Measurements from ENCODE around the gene HPD. TPM values are rescaled to one million over a fixed set of nuclear protein-coding genes. Genes with fewer than 3 reads are reported as not detected.
"Not testable (repeated sequence)": the region's sequence is repeated elsewhere in the genome, so short reads cannot be mapped to it uniquely, and the experiment has no call there.

Gene HPD
- total RNA-seq, 1 donor from 2014 or later = 2.5 TPM

DNA sequence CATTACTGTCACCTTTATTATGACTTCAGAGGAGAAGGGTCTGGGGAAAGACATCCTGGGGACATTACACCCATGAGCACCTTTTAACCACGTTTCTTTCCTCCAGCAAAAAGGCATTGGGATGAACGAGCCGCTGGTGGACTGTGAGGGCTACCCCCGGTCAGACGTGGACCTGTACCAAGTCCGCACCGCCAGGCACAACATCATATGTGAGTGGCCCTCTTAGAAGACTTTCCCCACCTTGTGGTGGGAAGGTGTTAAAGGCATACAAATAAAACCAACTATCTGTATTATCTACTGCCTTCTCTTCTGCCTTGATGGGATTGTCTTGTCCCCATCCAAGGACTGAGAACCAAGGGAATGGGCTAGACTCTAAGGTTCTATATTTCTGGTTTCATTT is 36.0 kb upstream of the HPD start:
- no peak overlapping the region for H3K27ac ChIP-seq
- intact Hi-C loops (cut with DNase I) = no loop called here
- TF ChIP-seq, protein P1, sequence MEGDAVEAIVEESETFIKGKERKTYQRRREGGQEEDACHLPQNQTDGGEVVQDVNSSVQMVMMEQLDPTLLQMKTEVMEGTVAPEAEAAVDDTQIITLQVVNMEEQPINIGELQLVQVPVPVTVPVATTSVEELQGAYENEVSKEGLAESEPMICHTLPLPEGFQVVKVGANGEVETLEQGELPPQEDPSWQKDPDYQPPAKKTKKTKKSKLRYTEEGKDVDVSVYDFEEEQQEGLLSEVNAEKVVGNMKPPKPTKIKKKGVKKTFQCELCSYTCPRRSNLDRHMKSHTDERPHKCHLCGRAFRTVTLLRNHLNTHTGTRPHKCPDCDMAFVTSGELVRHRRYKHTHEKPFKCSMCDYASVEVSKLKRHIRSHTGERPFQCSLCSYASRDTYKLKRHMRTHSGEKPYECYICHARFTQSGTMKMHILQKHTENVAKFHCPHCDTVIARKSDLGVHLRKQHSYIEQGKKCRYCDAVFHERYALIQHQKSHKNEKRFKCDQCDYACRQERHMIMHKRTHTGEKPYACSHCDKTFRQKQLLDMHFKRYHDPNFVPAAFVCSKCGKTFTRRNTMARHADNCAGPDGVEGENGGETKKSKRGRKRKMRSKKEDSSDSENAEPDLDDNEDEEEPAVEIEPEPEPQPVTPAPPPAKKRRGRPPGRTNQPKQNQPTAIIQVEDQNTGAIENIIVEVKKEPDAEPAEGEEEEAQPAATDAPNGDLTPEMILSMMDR (IDR thresholded peaks at IDR 0.05) = no peak

DNA sequence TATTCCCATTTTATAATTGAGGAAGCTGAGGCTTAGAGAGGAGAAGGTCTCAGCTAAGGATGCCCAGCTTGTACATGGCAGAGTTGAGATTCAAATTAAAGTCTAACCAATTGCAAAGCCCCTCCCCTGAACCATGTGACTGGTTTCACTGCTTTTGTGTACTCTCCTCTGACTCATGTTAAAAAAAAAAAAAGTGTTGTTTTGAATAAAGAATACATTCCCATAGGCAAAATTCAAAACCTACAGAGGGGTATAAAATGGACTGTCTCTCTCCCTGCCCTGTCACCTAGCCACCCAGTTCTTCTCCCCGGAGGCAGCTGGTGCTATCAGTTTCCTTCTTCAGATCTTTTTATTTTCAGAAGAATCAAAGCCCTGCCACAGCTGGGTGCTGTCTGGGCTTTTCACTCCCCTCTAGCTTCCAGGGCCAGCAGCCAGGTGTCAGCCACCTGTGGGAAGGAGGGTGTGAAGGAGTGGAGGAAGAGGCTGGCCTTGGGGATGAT is 35.4 kb upstream of the HPD start:
- intact Hi-C loops (cut with DNase I) = no loop called here
- TF ChIP-seq, protein P1 (IDR thresholded peaks at IDR 0.05) = no peak
- no peaks in the 10 kb centered on the region for H3K27me3 ChIP-seq (ENCODE audit: low read depth)
- peak; percentile 19 to 38 for ATAC-seq
- H3K4me3 ChIP-seq = no peak overlapping the region
- H3K4me1 ChIP-seq = peaks cover 25% of the 10 kb centered on the region
- no peak for DNase-seq
- no peaks in the 10 kb centered on the region for H3K9me3 ChIP-seq
- no peak overlapping the region for H3K27ac ChIP-seq
- peaks cover 64% of the 10 kb centered on the region for H3K36me3 ChIP-seq

More for the DNA sequence above, 36.0 kb upstream of the HPD start:
- Histone ChIP-seq H3K9me3 (no peaks in the 10 kb centered on the region), H3K27me3 (ENCODE audit: low read depth) (no peaks in the 10 kb centered on the region), H3K36me3 (peaks cover 70% of the 10 kb centered on the region), H3K4me3 (no peak overlapping the region), H3K4me1 (peaks cover 20% of the 10 kb centered on the region)
- DNase-seq = no peak
- ATAC-seq = no peak

DNA sequence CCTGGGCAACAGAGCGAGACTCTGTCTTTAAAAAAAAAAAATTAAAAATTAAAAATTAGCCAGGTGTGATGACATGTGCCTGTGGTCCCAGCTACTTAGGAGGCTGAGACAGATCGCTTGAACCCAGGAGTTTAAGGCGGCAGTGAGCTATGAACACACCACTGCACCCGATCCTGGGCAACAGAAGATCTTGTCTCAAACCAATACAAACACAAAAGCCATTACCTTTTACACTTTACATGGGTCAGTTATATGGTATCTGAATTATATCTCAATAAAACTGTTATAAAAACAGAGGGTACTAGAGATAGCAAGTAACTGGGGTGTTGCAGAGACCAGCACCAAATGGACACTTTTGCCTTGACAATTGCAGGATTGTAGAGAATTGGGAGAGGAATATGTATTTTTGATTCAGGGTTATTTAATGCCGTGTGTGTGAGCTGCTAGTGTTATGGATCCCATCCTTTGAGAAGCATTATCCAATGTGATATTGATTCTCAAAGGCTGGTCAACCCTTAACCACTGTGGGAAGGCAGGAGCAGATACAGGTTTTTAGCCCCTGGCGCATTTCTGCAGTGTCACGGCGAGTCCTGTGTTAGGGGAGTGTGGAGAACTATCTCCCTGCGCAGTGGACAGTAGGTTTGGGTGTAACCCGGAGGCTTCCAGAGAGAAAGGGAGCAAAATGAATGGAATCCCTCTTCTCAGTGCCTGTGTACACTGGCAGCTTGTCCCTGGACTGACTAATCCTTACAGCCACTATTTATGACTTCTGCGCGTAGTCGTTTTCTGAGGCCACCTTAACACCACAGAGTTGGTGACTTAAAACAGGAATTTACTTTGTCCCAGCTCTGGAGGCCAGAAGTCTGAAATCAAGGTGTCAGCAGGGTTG is 34.3 kb upstream of the HPD start:
- intact Hi-C loops (cut with DNase I) = no loop called here
- H3K36me3 ChIP-seq = peaks cover 53% of the 10 kb centered on the region
- no peaks in the 10 kb centered on the region for H3K9me3 ChIP-seq
- TF ChIP-seq, protein P1 (IDR thresholded peaks at IDR 0.05) = no peak
- no peak overlapping the region for H3K27ac ChIP-seq
- ATAC-seq (no peak), DNase-seq (no peak)
- peaks cover 25% of the 10 kb centered on the region for H3K4me1 ChIP-seq
- H3K27me3 ChIP-seq (ENCODE audit: low read depth) = no peaks in the 10 kb centered on the region
- H3K4me3 ChIP-seq = no peak overlapping the region

DNA sequence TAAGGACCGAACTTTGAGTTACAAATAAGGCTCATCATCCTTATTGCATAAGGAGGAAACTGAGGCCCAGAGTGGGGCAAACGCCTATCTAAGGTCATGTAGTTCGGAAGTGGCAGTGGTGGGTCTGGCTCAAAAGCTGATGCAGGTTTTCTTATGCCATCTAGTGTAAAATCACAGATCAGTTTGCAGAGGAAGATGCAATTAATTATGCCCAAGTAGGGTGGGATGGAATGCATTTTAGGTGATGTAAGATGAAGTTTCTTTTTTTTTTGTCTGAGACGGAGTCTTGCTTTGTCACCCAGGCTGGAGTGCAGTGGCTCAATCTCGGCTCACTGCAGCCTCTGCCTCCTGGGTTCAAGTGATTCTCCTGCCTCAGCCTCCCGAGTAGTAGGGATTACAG is 31.0 kb upstream of the HPD start:
- H3K9me3 ChIP-seq; DNase-seq; H3K27me3 ChIP-seq (ENCODE audit: low read depth); intact Hi-C loops (cut with DNase I); ATAC-seq: not testable (repeated sequence)
- peaks cover 22% of the 10 kb centered on the region for H3K36me3 ChIP-seq
- H3K27ac ChIP-seq = peak overlapping the region; percentile 92
- H3K4me1 ChIP-seq = peaks cover 25% of the 10 kb centered on the region
- H3K4me3 ChIP-seq = peak overlapping the region; percentile 71

DNA sequence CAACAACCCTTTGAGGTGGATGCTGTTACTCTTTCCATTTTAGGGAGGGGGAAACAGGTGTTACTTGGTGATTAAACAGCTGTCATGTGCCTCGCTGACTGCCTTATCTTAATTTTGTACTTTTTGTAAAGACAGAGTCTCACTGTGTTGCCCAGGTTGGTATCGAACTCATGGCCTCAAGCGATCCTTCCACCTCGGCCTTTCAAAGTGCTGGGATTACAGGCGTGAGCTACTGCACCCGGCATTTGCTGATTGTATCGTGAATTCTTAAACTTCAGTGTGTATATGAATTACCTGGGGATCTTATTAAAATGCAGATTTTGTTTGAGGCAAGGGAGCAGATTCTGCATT is 30.6 kb upstream of the HPD start:
- ATAC-seq (no peak), DNase-seq (no peak)
- Histone ChIP-seq H3K9me3 (no peaks in the 10 kb centered on the region), H3K4me3 (peak overlapping the region; percentile 71), H3K4me1 (peaks cover 25% of the 10 kb centered on the region), H3K27ac (peak overlapping the region; percentile 92), H3K36me3 (peaks cover 18% of the 10 kb centered on the region), H3K27me3 (ENCODE audit: low read depth) (no peaks in the 10 kb centered on the region)
- intact Hi-C loops (cut with DNase I) = no loop called here
- TF ChIP-seq, protein P1 (IDR thresholded peaks at IDR 0.05) = no peak
